Keratinocyte (primary cell): ENCODE measurements around the gene SLC4A5. TPM values are rescaled to one million over a fixed set of nuclear protein-coding genes. Genes with fewer than 3 reads are reported as not detected.

ENCODE experiments used
- DNase-seq: peaks from one replicate; pipeline ENCODE4 v3.0.0-alpha.2; 2011; ENCODE audit warnings: low read depth, missing footprints, low spot score
- FAIRE-seq: peaks from 2 replicates; lab custom pipeline; 2011; peaks lifted over from hg19 to GRCh38; lab: Jason Lieb, UNC
- H2AFZ ChIP-seq: 2 replicates; pipeline ENCODE4 v1.6.0; 2012; ENCODE audit warnings: low read length, control low read depth, inconsistent platforms; ENCODE audit not compliant: control insufficient read depth
- H3K27ac ChIP-seq: 2 replicates; pipeline ENCODE4 v1.5.1; 2011; ENCODE audit warnings: low read length; ENCODE audit not compliant: control insufficient read depth, insufficient read depth
- H3K27me3 ChIP-seq: 3 replicates; pipeline ENCODE4 v1.6.0; 2011; ENCODE audit warnings: low read length; ENCODE audit not compliant: control insufficient read depth, insufficient read depth; ENCODE audit errors: extremely low read depth
- H3K36me3 ChIP-seq, 2 experiments: 2 replicates in 1 of 2; 3 replicates in 1 of 2; pipeline ENCODE4 v1.5.1; 2011; ENCODE audit warnings: low read length in 2 of 2, mild to moderate bottlenecking in 1 of 2; ENCODE audit not compliant: control insufficient read depth in 2 of 2, insufficient read depth in 2 of 2; ENCODE audit errors: extremely low read depth in 1 of 2
- H3K4me1 ChIP-seq: 3 replicates; pipeline ENCODE4 v1.5.1; 2011; ENCODE audit warnings: low read length; ENCODE audit not compliant: control insufficient read depth, insufficient read depth; ENCODE audit errors: extremely low read depth
- H3K4me2 ChIP-seq: 3 replicates; pipeline ENCODE4 v1.6.0; 2011; ENCODE audit warnings: low read depth, low read length; ENCODE audit not compliant: control insufficient read depth, insufficient read depth; ENCODE audit errors: extremely low read depth
- H3K4me3 ChIP-seq, 3 experiments: fragments of 200-600 bp in 1 of 3; sonication (generic) in 1 of 3; 2 replicates in 2 of 3; 3 replicates in 1 of 3; pipeline ENCODE4 v1.5.1; 2011 to 2016; ENCODE audit warnings: low read length in 3 of 3, mild to moderate bottlenecking in 3 of 3, control low read depth in 2 of 3, inconsistent platforms in 1 of 3, low read depth in 1 of 3, mixed read lengths in 1 of 3, mixed run types in 1 of 3, moderate library complexity in 1 of 3; ENCODE audit not compliant: control insufficient read depth in 2 of 3, insufficient read depth in 2 of 3; ENCODE audit errors: extremely low read depth in 1 of 3
- H3K79me2 ChIP-seq: 2 replicates; pipeline ENCODE4 v1.6.0; 2012; ENCODE audit warnings: low read length; ENCODE audit not compliant: control insufficient read depth, insufficient read depth
- H3K9ac ChIP-seq: 3 replicates; pipeline ENCODE4 v1.6.0; 2011; ENCODE audit warnings: low read length; ENCODE audit not compliant: control insufficient read depth, insufficient read depth; ENCODE audit errors: extremely low read depth
- H3K9me1 ChIP-seq: 3 replicates; pipeline ENCODE4 v1.6.0; 2011; ENCODE audit warnings: low read length; ENCODE audit not compliant: control insufficient read depth, insufficient read depth; ENCODE audit errors: extremely low read depth
- H3K9me3 ChIP-seq: 2 replicates; pipeline ENCODE4 v1.5.1; 2012; ENCODE audit warnings: low read depth, low read length; ENCODE audit not compliant: control insufficient read depth
- H4K20me1 ChIP-seq: 3 replicates; pipeline ENCODE4 v1.6.0; 2011; ENCODE audit warnings: low read length; ENCODE audit not compliant: control insufficient read depth, insufficient read depth; ENCODE audit errors: extremely low read depth
- CTCF ChIP-seq, 3 experiments: IDR thresholded peaks in 1 of 3; conservative IDR thresholded peaks in 1 of 3; optimal IDR thresholded peaks in 1 of 3; 2 replicates in 2 of 3; 3 replicates in 1 of 3; pipeline versions ENCODE3 to v1.5.1; 2011; ENCODE audit warnings: low read length in 3 of 3, mild to moderate bottlenecking in 3 of 3, moderate library complexity in 2 of 3, control low read depth in 1 of 3, inconsistent platforms in 1 of 3; ENCODE audit not compliant: insufficient read depth in 2 of 3; ENCODE audit errors: extremely low read depth in 1 of 3
- EZH2 ChIP-seq: IDR thresholded peaks from one replicate; pipeline ENCODE4 v1.6.1; 2012; ENCODE audit warnings: inconsistent platforms, mild to moderate bottlenecking, low read length, moderate library complexity
- dilution Hi-C: fragments of 300-500 bp; cut with MboI; formaldehyde crosslinking; loops from one replicate; pipeline ENCODE4 v1.7.0; 2020; ENCODE audit warnings: low sequenced_read_pairs; ENCODE audit not compliant: extremely low pct_ligation_motif_present
- polyA plus RNA-seq, 5 experiments: library from polyadenylated mRNA; depleted of rRNA in 3 of 5; stranded (reverse) in 3 of 5; stranded (forward) in 1 of 5; unstranded in 1 of 5; fragments of >200 nt; gene quantifications; 1 replicate in 1 of 5; 2 replicates in 3 of 5; 3 replicates in 1 of 5; pipeline versions ENCODE4 v1.2.1 to v1.2.3, GENCODE V29; 2011 to 2012; ENCODE audit warnings: missing spikeins in 2 of 5, low read depth in 1 of 5, low replicate concordance in 1 of 5

SLC4A5 gene
- polyA plus RNA-seq, 1 donor (not counting 4 experiments of a cell fraction or from before 2014, with no cell fraction given) = 0.22 TPM

GRCh38 chr2:74239346-74239745 lies 103.9 kb downstream of the SLC4A5 start:
- no peaks in the 10 kb centered on the region for H3K36me3 ChIP-seq
- H3K79me2 ChIP-seq = no peaks in the 10 kb centered on the region

DNA sequence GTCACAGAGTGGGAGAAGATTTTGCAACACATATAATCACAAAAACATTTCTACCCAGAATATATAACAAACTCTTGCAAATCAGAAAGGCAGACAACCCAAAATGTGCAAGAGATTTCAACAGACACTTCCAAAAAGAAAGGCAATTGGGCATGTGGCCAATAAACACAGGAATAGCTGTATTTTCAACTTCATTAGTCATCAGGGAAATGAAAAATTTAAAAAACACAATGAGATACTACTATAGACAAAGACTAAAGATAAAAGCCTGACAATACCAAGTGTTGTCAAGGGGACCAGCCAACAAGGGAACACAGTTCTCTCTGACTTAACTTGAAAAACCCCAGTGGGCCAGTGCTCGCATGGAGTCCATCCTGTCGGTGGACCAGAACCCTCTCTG lies 104.3 kb downstream of the SLC4A5 start:
- no peaks in the 10 kb centered on the region for H4K20me1 ChIP-seq
- no peak for TF ChIP-seq CTCF (optimal IDR thresholded peaks at IDR 0.05 in 1 of 3, IDR thresholded peaks at IDR 0.05 in 1 of 3, conservative IDR thresholded peaks at IDR 0.05 in 1 of 3; ENCODE audit: extremely low read depth in 1 of 3, insufficient read depth in 2 of 3, low read length in 3 of 3)
- no peak for TF ChIP-seq EZH2
- no peaks in the 10 kb centered on the region for H3K9me1 ChIP-seq
- H3K4me1 ChIP-seq = no peaks in the 10 kb centered on the region
- no peaks in the 10 kb centered on the region for H3K9me3 ChIP-seq
- no peak overlapping the region for H3K4me2 ChIP-seq
- no peak overlapping the region for H3K27ac ChIP-seq
- no peak overlapping the region for H3K9ac ChIP-seq
- H3K36me3 ChIP-seq = no peaks in the 10 kb centered on the region
- H3K4me3 ChIP-seq = no peak overlapping the region
- no peak for FAIRE-seq
- no peak for DNase-seq
- H3K27me3 ChIP-seq = no peaks in the 10 kb centered on the region
- no peaks in the 10 kb centered on the region for H3K79me2 ChIP-seq
- no peak overlapping the region for H2AFZ ChIP-seq
- dilution Hi-C loops = no loop called here

More at GRCh38 chr2:74239346-74239745, 103.9 kb downstream of the SLC4A5 start:
- TF ChIP-seq EZH2 = no peak
- TF ChIP-seq CTCF (optimal IDR thresholded peaks at IDR 0.05 in 1 of 3, IDR thresholded peaks at IDR 0.05 in 1 of 3, conservative IDR thresholded peaks at IDR 0.05 in 1 of 3; ENCODE audit: extremely low read depth in 1 of 3, insufficient read depth in 2 of 3, low read length in 3 of 3) = no peak
- H4K20me1 ChIP-seq = no peaks in the 10 kb centered on the region
- FAIRE-seq = no peak
- no peaks in the 10 kb centered on the region for H3K9me3 ChIP-seq
- H3K4me2 ChIP-seq = no peak overlapping the region
- H3K27me3 ChIP-seq = no peaks in the 10 kb centered on the region
- no peak for DNase-seq
- no peak overlapping the region for H3K4me3 ChIP-seq
- dilution Hi-C loops = no loop called here
- H2AFZ ChIP-seq = no peak overlapping the region
- no peaks in the 10 kb centered on the region for H3K4me1 ChIP-seq
- no peak overlapping the region for H3K27ac ChIP-seq
- no peaks in the 10 kb centered on the region for H3K9me1 ChIP-seq
- no peak overlapping the region for H3K9ac ChIP-seq
